Measurements from ENCODE around the gene RGS2.

RGS2 gene, protein sequence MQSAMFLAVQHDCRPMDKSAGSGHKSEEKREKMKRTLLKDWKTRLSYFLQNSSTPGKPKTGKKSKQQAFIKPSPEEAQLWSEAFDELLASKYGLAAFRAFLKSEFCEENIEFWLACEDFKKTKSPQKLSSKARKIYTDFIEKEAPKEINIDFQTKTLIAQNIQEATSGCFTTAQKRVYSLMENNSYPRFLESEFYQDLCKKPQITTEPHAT

DNA sequence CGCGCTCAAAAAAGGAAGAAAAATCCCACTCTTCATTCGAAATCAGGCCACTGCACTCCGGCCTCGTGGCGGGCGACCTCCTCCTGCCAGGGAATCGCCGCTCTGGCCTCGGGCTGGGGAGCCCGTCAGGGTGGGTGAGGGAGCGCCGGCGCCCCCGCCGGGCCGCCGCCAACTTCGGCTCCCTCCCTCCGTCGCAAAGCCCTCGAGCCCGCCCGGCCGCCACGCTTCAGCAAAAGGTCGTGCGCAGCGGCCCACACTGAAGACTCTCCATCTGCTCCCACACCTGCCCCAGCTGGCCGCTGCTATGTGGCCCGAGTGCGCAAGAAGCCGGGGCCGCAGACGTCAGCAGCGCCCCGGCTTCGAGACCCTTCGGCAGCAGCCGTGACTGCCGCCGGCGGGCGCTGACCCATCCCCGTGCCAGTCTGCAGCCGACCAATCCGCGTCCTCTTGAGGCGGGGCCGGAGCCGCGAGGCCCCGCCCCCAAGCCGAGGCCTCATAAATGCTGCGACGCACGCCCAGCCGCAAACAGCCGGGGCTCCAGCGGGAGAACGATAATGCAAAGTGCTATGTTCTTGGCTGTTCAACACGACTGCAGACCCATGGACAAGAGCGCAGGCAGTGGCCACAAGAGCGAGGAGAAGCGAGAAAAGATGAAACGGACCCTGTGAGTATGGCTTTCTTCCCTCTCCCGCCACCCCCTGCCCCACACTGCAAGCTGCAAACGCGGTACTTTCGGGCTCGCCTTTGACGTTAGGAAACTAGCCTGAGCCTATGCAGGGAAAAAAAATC, at the start of gene RGS2:
Gene RGS2, plus strand, starts transcription at position 522 of the 789 bp plus-strand sequence. Its CDS starts 33 bp downstream, at position 555.
- peak; percentile 94 for DNase-seq (ENCODE audit: low spot score)

DNA sequence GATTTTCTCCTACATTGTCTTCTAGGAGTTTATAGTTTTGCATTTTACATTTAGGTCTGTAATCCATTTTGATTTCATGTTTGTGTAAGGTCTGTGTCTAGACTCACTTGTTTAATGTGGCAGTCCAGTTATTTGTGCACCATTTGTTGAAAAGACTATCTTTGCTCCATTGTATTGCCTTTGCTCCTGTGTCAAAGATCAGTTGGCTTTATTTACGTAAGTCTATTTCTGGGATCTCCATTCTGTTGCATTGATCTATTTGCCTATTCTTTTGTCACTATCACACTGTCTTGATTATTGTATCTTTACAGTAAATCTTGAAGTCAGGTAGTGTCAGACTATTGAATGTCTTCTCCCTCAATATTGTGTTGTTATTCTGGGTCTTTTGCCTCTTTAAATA, 49.7 kb upstream of the RGS2 start:
- DNase-seq (ENCODE audit: low spot score): no peak

DNA sequence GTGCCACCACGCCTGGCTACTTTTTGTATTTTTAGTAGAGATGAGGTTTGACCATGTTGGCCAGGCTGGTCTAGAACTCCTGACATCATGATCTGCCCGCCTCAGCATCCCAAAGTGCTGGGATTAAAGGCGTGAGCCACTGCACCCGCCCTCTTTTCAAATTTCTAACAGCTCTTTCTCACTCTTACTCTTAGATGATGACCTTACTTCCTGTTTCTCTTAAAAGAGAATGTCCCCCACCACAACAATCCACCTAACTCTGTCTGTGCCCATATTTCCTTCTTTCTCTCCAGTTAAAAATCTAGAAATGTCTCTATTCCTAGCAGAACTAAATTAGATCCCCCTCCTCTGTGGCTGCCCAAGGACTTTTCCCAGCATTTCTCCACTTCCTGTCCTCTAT, 46.6 kb upstream of the RGS2 start:
- DNase-seq (ENCODE audit: low spot score): no peak

DNA sequence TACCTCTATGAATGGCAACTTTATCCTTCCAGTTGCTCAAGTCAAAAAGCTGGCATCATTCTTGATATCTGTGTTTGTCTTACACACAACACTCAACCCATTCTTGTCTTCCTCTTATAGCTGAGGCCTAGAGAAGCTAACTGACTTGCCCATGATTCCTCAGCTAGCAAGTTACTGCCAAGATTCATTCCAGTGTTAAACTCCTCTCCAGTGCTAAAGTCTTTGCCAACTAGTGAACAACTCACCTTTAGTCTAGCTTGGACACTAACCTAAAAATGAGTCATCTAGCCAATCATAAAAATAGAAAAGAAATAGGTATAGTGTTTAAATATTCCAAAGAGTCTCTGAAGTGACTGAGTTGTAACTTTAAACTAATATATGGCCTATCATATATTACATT, 45.6 kb upstream of the RGS2 start:
- no peak for DNase-seq (ENCODE audit: low spot score)

DNA sequence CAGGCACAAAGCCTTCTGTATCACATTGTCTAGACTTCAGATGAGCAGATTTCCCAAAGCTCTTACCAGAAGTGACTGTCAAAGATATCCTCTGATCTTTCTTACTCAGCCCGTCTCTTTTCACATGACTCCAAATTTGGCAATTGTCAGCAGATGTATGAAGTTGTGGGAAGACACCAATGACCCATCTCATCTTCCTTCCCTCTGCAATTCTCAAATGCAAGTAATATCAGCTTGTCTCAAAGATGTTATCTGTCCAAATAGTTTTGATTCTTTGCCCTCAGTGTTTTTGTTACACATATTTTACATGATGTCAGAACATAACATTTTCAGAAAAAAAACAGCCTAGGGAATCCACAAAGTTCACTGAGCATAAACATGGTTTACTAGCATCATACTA, 45.1 kb upstream of the RGS2 start:
- DNase-seq (ENCODE audit: low spot score): no peak

DNA sequence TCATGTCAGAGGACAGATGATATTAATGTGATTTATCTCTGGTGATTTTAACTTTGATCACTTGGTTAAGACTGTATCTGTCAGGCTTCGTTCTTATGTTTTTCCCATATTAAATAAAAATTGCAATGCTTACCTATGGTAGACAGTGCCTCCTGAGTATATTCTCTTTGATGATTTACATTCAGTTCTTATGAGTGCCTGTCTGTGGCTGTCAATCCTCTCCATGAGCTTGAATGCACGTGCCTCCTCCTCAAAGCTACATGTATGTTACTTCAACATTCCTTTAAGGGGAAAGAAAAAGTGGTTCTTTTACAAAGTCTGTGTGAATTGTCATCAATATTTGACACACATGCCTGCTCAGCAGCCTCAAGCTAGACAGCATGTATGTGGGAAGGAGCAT, 44.2 kb upstream of the RGS2 start:
- no peak for DNase-seq (ENCODE audit: low spot score)

DNA sequence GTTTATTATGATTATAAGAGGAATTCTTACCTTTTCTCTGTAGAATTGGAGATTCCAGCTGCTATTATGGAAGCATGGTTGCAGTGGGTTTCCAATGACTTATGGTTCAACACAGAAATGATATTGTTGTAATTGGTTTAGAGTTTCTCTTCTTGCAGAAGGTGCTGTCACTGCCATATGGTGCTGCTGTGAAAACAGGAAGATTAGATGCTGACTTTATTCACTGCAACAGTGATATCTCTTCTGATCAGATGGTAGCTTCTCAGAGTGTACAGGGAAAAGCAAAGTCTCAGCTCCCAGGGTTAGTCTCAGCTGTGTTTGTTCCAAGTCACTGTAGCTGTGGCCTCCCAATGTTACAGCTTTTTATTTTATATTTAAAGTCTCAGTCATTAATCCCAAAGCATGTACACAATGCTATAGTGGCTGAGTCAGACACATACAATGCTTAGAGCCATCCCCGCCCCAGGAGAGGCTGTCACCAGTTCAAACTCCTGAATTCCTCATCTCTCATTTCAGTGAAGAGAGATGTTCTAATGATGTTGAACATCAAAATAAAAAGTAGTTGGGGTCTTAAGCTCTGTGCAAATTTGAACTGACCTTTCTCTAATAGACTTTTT, 42.7 kb upstream of the RGS2 start:
- DNase-seq (ENCODE audit: low spot score): no peak

DNA sequence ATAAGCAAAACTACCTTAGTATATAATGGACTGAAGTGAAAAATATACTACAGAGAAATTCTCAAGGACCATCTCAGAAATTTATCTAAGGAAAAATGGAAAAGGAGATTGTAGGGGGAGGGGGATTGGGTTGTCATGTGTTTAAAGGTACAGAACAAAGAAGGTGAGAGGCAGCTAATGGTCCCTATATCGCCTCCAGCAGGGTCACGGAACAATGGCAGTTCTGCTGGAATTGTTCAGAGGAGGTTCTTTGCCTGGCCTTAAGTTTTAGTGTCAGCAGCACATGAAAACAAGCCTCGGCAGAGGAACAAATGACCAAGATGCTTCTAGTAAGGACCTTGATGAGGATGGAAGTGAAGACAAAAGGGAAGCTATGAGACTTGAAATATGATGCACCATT, 42.0 kb upstream of the RGS2 start:
- no peak for DNase-seq (ENCODE audit: low spot score)

DNA sequence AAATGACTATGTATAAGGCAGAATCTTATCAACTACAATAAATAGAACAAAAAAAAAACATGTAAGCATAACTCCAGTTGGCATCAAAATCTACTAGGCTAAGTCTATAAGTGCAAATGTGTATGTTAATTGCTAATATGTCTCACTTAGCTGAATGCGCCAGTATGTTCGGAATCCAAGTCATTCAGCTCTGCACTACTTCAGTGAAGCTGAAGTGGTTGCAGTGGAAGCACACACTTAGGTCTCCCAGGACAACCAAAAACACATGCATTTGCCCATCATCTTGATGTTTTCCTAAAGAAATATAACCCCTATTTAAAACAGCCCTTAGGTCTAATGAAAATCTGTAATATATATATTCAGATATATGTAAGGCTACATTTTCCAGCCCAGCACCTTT, 41.0 kb upstream of the RGS2 start:
- DNase-seq (ENCODE audit: low spot score): no peak

DNA sequence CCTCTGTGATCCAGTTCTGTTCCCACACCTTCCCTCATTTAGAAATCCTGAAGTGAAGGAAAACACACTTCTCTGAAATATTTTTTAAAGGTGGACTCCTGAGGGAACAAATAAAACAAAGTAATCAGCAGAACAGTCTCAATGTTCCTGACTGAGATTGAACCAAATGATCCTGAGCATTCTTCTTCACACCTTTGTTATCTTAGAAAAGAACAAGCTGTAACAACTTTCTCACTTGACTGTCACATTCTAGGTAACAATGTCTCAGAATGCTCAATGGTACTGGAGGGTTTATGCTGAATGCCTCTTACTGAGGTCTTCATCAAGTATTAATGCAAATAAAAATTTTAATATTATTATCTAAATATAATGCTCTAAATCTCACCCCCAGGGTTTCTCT, 40.4 kb upstream of the RGS2 start:
- DNase-seq (ENCODE audit: low spot score): no peak

DNA sequence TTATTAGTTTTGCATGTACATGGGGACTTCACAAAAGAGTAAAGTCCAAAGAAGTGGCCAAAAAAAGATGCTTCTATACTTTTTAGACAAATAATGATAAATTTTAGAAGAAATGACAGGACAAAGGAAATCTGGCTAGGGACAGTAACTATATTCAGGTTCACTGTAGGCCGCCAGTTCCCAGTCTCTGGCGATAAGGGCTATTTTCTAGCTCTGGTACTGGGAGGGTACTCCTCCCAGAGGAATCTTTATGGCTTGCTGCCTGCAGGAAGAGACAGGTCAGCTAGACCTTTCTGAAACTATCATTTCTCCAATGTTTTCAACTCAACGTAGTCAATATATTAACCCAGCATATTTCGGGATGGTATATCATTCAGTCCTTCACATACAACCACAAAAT, 37.5 kb upstream of the RGS2 start:
- no peak for DNase-seq (ENCODE audit: low spot score)

DNA sequence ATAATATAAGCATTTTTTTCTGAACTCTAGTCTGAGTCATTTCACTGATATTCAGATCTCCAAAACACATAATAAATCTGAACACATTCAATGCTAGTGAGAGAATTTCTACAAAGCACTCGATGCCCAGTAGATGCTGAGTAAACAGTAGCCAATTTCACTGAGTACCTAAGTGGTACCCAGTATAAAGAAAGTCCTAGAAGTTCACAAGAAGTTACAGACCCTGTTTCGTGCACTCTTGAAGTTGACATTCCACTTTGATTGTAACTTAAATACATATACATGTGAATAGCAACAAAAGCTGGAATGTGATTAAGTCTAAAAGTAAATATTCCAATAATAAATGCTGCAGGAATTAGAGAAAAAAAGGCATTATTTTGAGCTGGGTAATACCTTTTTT, 33.2 kb upstream of the RGS2 start:
- no peak for DNase-seq (ENCODE audit: low spot score)

DNA sequence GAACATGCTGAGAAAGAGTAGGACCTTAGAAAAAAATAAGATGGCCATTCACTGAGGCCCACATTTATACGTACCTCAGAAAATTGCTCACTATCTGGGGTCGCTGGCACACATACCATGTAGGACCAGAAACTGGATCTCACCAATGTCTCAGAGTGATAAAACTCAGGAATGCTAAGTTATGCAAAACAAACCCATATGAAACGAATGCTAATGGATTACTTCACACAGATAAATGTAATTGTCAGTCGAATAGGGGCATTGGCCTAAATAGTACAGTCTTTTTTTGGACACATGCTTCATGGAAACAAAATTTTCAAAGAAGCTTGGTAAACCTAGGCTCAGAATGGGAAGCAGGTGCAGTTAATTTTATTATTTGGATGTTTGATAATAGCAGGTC, 32.6 kb upstream of the RGS2 start:
- DNase-seq (ENCODE audit: low spot score): no peak

DNA sequence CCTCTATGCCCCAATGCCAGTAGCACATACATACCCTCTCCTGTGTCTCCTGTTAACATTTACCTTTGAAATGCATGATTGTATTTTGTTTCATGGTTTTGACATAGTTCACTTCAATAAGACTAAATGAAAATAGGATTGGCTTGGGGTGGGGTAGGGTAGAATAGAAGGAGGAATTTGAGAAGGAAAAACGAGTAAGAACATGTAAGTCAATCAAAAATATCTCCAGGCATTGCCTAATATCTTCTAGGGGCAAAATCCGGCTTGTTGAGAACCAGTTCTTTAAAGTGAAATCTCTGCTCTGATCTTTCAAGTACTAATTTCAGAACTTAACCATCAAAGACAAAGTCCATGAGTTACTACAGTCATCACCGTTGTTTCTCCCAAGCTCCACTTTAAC, 31.8 kb upstream of the RGS2 start:
- DNase-seq (ENCODE audit: low spot score): no peak

DNA sequence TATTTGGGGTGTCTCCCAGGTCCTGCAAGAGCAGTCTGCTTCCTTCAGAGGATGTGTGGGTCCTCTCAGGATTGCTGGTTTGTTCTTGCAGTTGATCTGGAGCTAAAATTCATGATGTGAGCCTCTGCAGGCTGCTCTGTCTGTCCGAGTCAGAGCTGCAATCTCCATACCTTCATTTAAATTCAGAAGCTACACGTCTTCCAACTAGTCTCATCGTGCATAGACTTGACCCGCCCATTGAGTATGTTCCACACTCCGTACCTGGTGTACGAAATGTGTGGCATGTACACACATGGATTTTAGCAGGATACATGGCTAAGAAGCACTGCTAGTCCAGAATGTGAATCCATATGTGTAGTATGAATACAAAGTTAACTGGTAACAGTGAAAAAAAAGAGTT, 25.0 kb upstream of the RGS2 start:
- DNase-seq (ENCODE audit: low spot score): no peak

DNA sequence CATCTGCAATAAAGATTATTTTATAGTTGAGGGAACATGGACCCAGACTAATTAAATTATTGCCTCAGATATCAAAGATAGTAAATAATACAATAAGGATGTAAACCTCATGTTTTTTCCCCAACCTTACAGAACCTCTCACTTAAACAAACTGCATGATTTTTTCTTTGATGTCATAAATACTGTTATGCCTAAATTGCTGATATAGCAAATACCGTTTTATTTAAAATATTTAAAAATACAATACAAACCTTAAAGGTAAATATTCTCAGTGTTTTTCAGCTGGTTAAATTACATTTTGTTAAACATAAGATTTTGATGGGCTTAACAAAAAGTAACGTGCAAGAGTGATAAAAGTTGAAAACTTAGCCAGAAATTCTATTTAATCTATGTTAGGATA, 24.4 kb upstream of the RGS2 start:
- no peak for DNase-seq (ENCODE audit: low spot score)

DNA sequence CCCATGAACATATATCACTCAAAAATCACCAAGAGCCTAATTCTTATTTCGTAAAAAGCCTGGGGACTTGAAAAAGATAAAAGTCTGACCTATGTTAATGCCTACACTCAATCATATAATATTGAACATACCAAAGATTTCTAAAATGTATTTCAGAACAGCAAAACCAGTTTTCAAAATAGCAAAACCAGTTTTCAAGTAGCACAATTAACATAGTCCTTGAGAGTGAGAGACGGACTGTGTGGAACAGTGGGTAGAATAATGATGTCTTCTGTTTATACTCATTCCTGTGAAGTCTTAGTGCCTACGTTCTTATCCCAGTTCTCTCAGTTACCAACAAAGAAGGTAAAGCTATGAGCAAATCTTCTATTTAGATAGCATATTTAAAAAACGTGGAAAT, 22.3 kb upstream of the RGS2 start:
- no peak for DNase-seq (ENCODE audit: low spot score)

DNA sequence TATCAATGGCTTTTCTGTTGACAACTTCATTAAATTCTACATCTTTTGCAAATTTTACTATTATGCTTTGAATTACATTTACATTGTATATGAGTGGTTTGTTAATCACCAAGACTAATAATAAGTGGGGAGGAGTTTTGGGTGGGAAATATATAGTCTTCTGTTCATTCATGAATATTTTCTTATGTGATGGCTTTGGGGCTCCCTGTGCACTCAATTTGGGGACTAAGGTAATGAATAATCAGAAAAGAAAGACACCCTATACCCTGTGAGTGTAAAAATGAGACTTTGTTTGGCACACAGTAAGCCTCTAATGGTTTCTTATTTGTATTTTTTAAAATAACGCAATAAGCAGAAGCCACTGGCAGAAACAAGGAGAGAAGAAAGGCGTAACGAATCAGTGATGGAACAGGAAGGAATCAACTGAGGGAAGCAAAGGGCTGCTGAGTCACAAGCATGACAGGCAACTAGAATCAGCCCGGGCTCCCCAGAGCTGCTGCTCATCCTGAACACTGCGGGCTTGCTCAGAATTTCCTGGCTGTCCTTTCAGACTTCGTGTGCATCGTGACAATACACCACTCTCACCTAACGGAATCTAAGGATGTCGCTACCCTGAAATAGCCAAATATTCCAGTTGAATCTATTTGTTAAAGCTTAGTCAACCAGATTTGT, 20.8 kb upstream of the RGS2 start:
- no peak for DNase-seq (ENCODE audit: low spot score)

DNA sequence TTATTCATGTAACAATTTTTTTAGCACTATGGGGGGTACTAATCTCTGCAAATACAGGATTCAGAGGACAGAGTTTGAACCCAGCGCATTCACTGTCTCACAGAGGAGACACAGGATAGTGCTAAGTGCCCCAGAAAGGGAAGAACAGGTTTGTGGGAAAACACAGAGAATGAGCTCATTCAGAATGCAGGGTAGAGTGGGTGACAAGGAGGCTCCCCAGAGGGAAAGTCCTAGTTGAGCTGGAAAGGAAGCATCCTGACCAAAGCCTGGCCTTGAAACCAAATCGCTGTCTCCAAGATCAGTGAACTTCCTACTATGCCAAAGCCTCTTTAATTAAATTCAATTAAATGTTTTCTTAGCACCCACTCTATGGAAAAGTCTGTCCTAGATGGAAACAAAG, 19.0 kb upstream of the RGS2 start:
- DNase-seq (ENCODE audit: low spot score): no peak

DNA sequence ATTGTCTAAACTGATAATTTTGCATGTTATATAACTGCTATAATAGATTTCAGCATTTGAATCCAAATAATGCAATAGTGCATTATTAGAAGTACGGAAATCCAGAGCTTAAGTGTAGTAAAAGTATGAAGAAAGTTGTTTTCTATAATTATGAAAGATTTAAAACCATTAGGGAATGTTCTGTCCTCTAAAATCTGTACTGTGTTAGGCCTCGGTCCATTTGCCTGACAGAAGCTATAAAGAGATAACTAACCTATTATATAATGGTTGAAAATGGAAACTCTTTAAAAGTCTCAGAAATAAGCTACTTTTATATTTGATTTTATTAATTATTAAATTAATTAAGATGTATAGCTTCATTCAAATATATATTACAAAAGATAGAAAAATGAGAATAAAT, 16.2 kb upstream of the RGS2 start:
- no peak for DNase-seq (ENCODE audit: low spot score)

DNA sequence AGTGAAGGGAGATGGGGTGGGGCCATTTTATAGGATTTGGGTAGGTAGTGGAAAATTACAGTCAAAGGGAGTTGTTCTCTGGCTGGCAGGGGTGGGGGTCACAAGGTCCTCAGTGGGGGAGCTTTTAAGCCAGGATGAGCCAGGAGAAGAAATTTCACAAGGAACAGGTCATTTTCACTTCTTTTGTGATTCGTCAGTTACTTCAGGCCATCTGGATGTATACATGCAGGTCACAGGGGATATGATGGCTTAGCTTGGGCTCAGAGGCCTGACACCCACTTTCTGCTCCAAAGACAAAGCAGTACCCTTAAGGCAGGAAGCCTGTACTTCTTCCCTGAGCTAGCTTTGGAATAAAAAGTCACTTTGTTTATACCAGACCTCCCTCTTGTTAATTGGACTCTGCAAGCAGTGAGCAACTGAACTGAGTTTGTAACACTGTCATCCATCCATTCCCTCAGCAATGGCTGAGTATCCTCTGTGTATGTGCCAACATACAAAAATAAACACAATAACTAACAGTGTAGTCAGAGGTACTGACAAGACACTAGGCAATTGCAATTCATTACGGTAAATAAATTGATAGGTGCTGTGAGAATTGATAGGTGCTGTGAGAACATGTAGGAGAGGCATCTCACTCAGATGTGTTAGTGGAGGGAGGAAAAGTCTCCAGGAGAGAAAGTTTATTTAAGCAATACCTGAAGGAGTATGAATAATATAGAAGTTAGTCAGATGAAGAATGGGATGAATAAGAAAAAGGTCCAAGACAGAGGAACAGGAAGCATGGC, 14.7 kb upstream of the RGS2 start:
- DNase-seq (ENCODE audit: low spot score): no peak

DNA sequence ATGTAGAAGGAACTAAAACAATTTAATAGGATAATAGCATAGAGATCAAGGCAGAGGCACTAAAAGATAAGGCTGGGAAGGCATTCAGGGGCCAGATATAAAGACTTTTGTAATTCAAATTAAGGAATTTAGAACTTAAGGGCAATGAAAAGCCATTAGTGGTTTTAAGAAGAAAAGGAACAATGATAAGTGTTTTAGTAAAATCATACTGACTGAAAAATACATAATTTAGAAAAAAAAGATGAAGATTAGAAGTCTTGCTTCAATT, 14.1 kb upstream of the RGS2 start:
- no peak for DNase-seq (ENCODE audit: low spot score)
